Stomach (tissue), 9 donors: Measurements from ENCODE around the gene CDK11B. TPM values are rescaled to one million over a fixed set of nuclear protein-coding genes. Genes with fewer than 3 reads are reported as not detected.

Experiments
- DNase-seq, 2 donors: peaks; one replicate each; pipeline versions ENCODE4 v3.0.0 to v3.0.0-alpha.2; 2013 to 2019
- H3K27ac ChIP-seq, 5 donors: fragments of 200-600 bp in 4 of 5; sonication (generic) in 4 of 5; one replicate each; pipeline ENCODE4 v1.5.1; 2013 to 2019; ENCODE audit warnings: mild to moderate bottlenecking in 1 of 5, moderate library complexity in 1 of 5
- H3K27me3 ChIP-seq, 3 donors: fragments of 200-600 bp; sonication (generic); one replicate each; pipeline ENCODE4 v1.5.1; 2017 to 2019; ENCODE audit warnings: mixed run types in 1 of 3
- H3K36me3 ChIP-seq, 4 donors: fragments of 200-600 bp; sonication (generic); 1 replicate in 3 of 4; 2 replicates in 1 of 4; pipeline ENCODE4 v1.5.1; 2016 to 2019
- H3K4me1 ChIP-seq, 4 donors: fragments of 200-600 bp; sonication (generic); one replicate each; pipeline ENCODE4 v1.5.1; 2016 to 2019
- H3K4me3 ChIP-seq, 4 donors: fragments of 200-600 bp; sonication (generic) in 3 of 4; one replicate each; pipeline ENCODE4 v1.5.1; 2016 to 2019; ENCODE audit warnings: mild to moderate bottlenecking in 1 of 4
- H3K9me3 ChIP-seq, 4 donors: fragments of 200-600 bp; sonication (generic); one replicate each; pipeline ENCODE4 v1.5.1; 2016 to 2019
- CTCF ChIP-seq, 7 experiments: fragments of 450-650 bp in 4 of 7; fragments of 200-600 bp in 3 of 7; sonication (generic) in 3 of 7; IDR thresholded peaks; one replicate each; pipeline ENCODE4 v1.5.1; 2016 to 2019; ENCODE audit warnings: antibody characterized with exemption in 7 of 7, control low read depth in 2 of 7, mild to moderate bottlenecking in 1 of 7
- EP300 ChIP-seq: sonication (generic); formaldehyde crosslinking; IDR thresholded peaks from one replicate; pipeline ENCODE4 v1.6.1; 2017; ENCODE audit warnings: antibody characterized with exemption
- POLR2A ChIP-seq, 4 donors: fragments of 450-650 bp; IDR thresholded peaks; one replicate each; pipeline ENCODE4 v1.6.1; 2016; ENCODE audit warnings: antibody characterized with exemption in 4 of 4, control low read depth in 2 of 4, mild to moderate bottlenecking in 1 of 4, moderate library complexity in 1 of 4
- POLR2AphosphoS5 ChIP-seq, 3 donors: sonication (generic); formaldehyde crosslinking; IDR thresholded peaks; one replicate each; pipeline ENCODE4 v1.6.1; 2016; ENCODE audit warnings: antibody characterized with exemption in 3 of 3
- WGBS, 5 donors: extraction: QIAGEN DNeasy Blood & Tissue Kit in 3 of 5; methylation state at CpG; one replicate each; pipeline versions ENCODE4 v1.1.5 to v1.1.7; 2013 to 2018; 5-methylcytosine and 5-hydroxymethylcytosine counted together
- intact Hi-C: fragments of 100-400 bp; cut with DNase I; formaldehyde crosslinking; loops from one replicate; pipeline ENCODE4 v1.15.1; 2023; ENCODE audit warnings: low total_unique reads
- polyA plus RNA-seq, 3 donors: library from polyadenylated mRNA; stranded (reverse); fragments of 200-250 nt; gene quantifications; one replicate each; pipeline ENCODE4 v1.2.3, GENCODE V29; 2013
- total RNA-seq, 5 donors: library from RNA; depleted of rRNA; stranded (reverse); fragments of >200 nt; gene quantifications; one replicate each; pipeline versions ENCODE4 v1.1.0 to v1.2.3, GENCODE V29; 2014 to 2016
- donor health status: healthy with polysubstance abuse.
- donor health status: Bipolar disorder and iron deficiency.
- donor health status: healthy.

CDK11B gene
- total and polyA plus RNA-seq, 8 donors, result 9.0 to 62.6 (median 28.6) TPM

- H3K36me3 ChIP-seq, result no peaks in the 10 kb centered on the region
- no peak for DNase-seq
- H3K9me3 ChIP-seq, result no peaks in the 10 kb centered on the region
- no peak for TF ChIP-seq CTCF (IDR thresholded peaks at IDR 0.05)
- TF ChIP-seq POLR2AphosphoS5 (IDR thresholded peaks at IDR 0.05), result no peak
- TF ChIP-seq POLR2A (IDR thresholded peaks at IDR 0.05), result no peak
- H3K27ac ChIP-seq, result no peak within 1 kb of the TSS
- intact Hi-C loops, result no loop called here
- 5 to 17% (median 8%) methylated on average over 13 to 98 of the region's 125 CpGs for WGBS, 5 donors
- peaks cover 13 to 35% (median 20%) of the 10 kb centered on the region in 4 donors for H3K4me1 ChIP-seq
- H3K4me3 ChIP-seq, result peak within 1 kb of the TSS; percentile 40 to 57 (median 44)
- H3K27me3 ChIP-seq, result peaks cover 13 to 86% (median 41%) of the 10 kb centered on the region in 3 donors
Observed at GRCh38 chr1:1599935-1600860, 58.6 kb downstream of the CDK11B start, which contains the start of gene FNDC10. TSS of gene FNDC10 (minus strand) at chr1:1600135. CDS start at chr1:1600015, 120 bp downstream.

GRCh38 chr1:1599030-1599934, 59.5 kb downstream of the CDK11B start:
- DNase-seq, result peak in 1 of 2 donors; percentile 66
- intact Hi-C loops, result no loop called here

GRCh38 chr1:1598720-1599029, 60.1 kb downstream of the CDK11B start:
- WGBS, 5 donors, result 83 to 88% (median 85%) methylated on average over 8 to 13 of the region's 13 CpGs
- peaks cover 13 to 71% (median 41%) of the 10 kb centered on the region in 3 donors for H3K27me3 ChIP-seq

More at GRCh38 chr1:1599030-1599934, 59.5 kb downstream of the CDK11B start:
- TF ChIP-seq POLR2AphosphoS5 (IDR thresholded peaks at IDR 0.05) (no peak), POLR2A (IDR thresholded peaks at IDR 0.05) (no peak), CTCF (IDR thresholded peaks at IDR 0.05) (no peak), EP300 (no peak)
- Histone ChIP-seq H3K4me1 (peaks cover 13 to 35% (median 20%) of the 10 kb centered on the region in 4 donors), H3K27me3 (peaks cover 13 to 77% (median 41%) of the 10 kb centered on the region in 3 donors), H3K9me3 (no peaks in the 10 kb centered on the region), H3K36me3 (no peaks in the 10 kb centered on the region), H3K4me3 (peak overlapping the region; percentile 31 to 50 (median 40)), H3K27ac (no peak overlapping the region)
- WGBS, 5 donors, result 7 to 11% (median 9%) methylated on average over 53 to 111 of the region's 111 CpGs

More at GRCh38 chr1:1598720-1599029, 60.1 kb downstream of the CDK11B start:
- H3K27ac ChIP-seq, result no peak overlapping the region
- H3K9me3 ChIP-seq, result no peaks in the 10 kb centered on the region
- H3K4me3 ChIP-seq, result no peak overlapping the region
- H3K36me3 ChIP-seq, result no peaks in the 10 kb centered on the region
- H3K4me1 ChIP-seq, result peaks cover 13 to 35% (median 20%) of the 10 kb centered on the region in 4 donors
- no peak for TF ChIP-seq POLR2A (IDR thresholded peaks at IDR 0.05)
- TF ChIP-seq EP300, result no peak
- no peak for TF ChIP-seq POLR2AphosphoS5 (IDR thresholded peaks at IDR 0.05)
- TF ChIP-seq CTCF (IDR thresholded peaks at IDR 0.05), result no peak
- intact Hi-C loops, result no loop called here
- DNase-seq, result no peak
